HepG2 (cell line): ENCODE data around the gene GABRR3. TPM values are rescaled to one million over a fixed set of nuclear protein-coding genes. Genes with fewer than 3 reads are reported as not detected.

ENCODE experiments used
- ATAC-seq: fragments of 200-7000 bp; cut with Tn5 transposase; 3 replicates; pipeline ENCODE4 v1.9.1; 2020; ENCODE audit warnings: mild to moderate bottlenecking, moderate library complexity
- BruUV-seq: library from RNA; stranded (reverse); fragments of 400-500 nt; replicated peaks from 2 replicates; lab custom pipeline; 2021; lab: Mats Ljungman, UMichigan
- CTCF ChIA-PET: fragments of 300-600 bp; formaldehyde crosslinking; extraction: SDS; loops from one replicate; lab custom pipeline; 2021; ENCODE audit warnings: low total read pairs, inconsistent platforms, low intra/inter-chr PET ratio; lab: Yijun Ruan, JAX
- POLR2A ChIA-PET: fragments of 350-600 bp; sonication (Branson Sonifier 250); formaldehyde crosslinking; loops from one replicate; lab custom pipeline; 2020; ENCODE audit warnings: antibody characterized with exemption, inconsistent platforms; lab: Yijun Ruan, JAX
- DNase-seq: peaks from one replicate; pipeline ENCODE4 v3.0.0-alpha.2; 2015; ENCODE audit warnings: low spot score
- FAIRE-seq: peaks from 3 replicates; lab custom pipeline; 2011; peaks lifted over from hg19 to GRCh38; lab: Jason Lieb, UNC
- H2AFZ ChIP-seq: one replicate; pipeline ENCODE4 v1.6.1; 2011; ENCODE audit warnings: low read length, inconsistent platforms
- H3K27ac ChIP-seq: fragments of 300-600 bp; 3 replicates; pipeline ENCODE4 v1.8.0; 2011; ENCODE audit warnings: mixed run types, mild to moderate bottlenecking, mixed read lengths, low read length, inconsistent platforms; ENCODE audit not compliant: insufficient read depth; ENCODE audit errors: extremely low read length
- H3K27me3 ChIP-seq, 2 experiments: fragments of 200-600 bp in 1 of 2; 2 replicates in 1 of 2; 3 replicates in 1 of 2; pipeline versions ENCODE4 v1.6.0 to v1.8.0; 2011; ENCODE audit warnings: low read length in 2 of 2, mild to moderate bottlenecking in 2 of 2, moderate library complexity in 2 of 2, inconsistent platforms in 1 of 2; ENCODE audit not compliant: insufficient read depth in 2 of 2, control insufficient read depth in 1 of 2
- H3K36me3 ChIP-seq, 2 experiments: fragments of 200-600 bp in 1 of 2; replicated peaks in 1 of 2; 2 replicates in 1 of 2; 3 replicates in 1 of 2; pipeline versions ENCODE4 v1.5.1 to v1.8.0; 2011; ENCODE audit warnings: low read length in 2 of 2, inconsistent platforms in 1 of 2; ENCODE audit not compliant: insufficient read depth in 2 of 2, control insufficient read depth in 1 of 2
- H3K4me1 ChIP-seq: 2 replicates; pipeline ENCODE4 v1.5.1; 2012; ENCODE audit warnings: low read length, inconsistent platforms; ENCODE audit not compliant: insufficient read depth
- H3K4me2 ChIP-seq: 2 replicates; pipeline ENCODE4 v1.6.0; 2011; ENCODE audit warnings: low read depth, low read length, inconsistent platforms
- H3K4me3 ChIP-seq, 3 experiments: fragments of 200-600 bp in 1 of 3; sonication (generic), shearing (Covaris generic) in 1 of 3; replicated peaks in 1 of 3; 2 replicates each; pipeline ENCODE4 v1.5.1; 2011 to 2016; ENCODE audit warnings: low read length in 3 of 3, inconsistent platforms in 2 of 3, low read depth in 2 of 3, mild to moderate bottlenecking in 2 of 3, control low read depth in 1 of 3, mixed read lengths in 1 of 3; ENCODE audit not compliant: insufficient read depth in 1 of 3
- H3K79me2 ChIP-seq: one replicate; pipeline ENCODE4 v1.6.1; 2011; ENCODE audit warnings: low read length, inconsistent platforms; ENCODE audit not compliant: insufficient read depth
- H3K9ac ChIP-seq: 2 replicates; pipeline ENCODE4 v1.6.0; 2011; ENCODE audit warnings: mild to moderate bottlenecking, low read depth, low read length, inconsistent platforms; ENCODE audit not compliant: insufficient read depth
- H3K9me3 ChIP-seq: 2 replicates; pipeline ENCODE4 v1.5.1; 2012; ENCODE audit warnings: mild to moderate bottlenecking, low read length
- H4K20me1 ChIP-seq: 2 replicates; pipeline ENCODE4 v1.6.0; 2011; ENCODE audit warnings: inconsistent platforms, mild to moderate bottlenecking, low read length, moderate library complexity; ENCODE audit not compliant: insufficient read depth
- FOXK1 ChIP-seq: sonication (generic); formaldehyde crosslinking; IDR thresholded peaks from 2 replicates; pipeline ENCODE4 v1.4.0; 2020; ENCODE audit warnings: low read depth, missing genetic modification reagents, borderline replicate concordance
- GPBP1L1 ChIP-seq: sonication (generic); formaldehyde crosslinking; IDR thresholded peaks from 2 replicates; pipeline ENCODE4 v1.5.0; 2020; ENCODE audit warnings: mild to moderate bottlenecking, missing genetic modification reagents
- KDM5B ChIP-seq: sonication (generic); formaldehyde crosslinking; IDR thresholded peaks from 2 replicates; pipeline ENCODE4 v1.4.0; 2020; ENCODE audit warnings: missing genetic modification reagents, mild to moderate bottlenecking, borderline replicate concordance
- KLF6 ChIP-seq: IDR thresholded peaks from 2 replicates; pipeline ENCODE4 v1.8.0; 2016; ENCODE audit warnings: missing biosample characterization, missing genetic modification reagents
- SMARCC2 ChIP-seq: fragments of 450-650 bp; IDR thresholded peaks from 2 replicates; pipeline ENCODE4 v1.6.1; 2017; ENCODE audit warnings: antibody characterized with exemption, mild to moderate bottlenecking
- TCF12 ChIP-seq, 2 experiments: fragments of 450-650 bp in 1 of 2; sonication (generic) in 1 of 2; formaldehyde crosslinking in 1 of 2; IDR thresholded peaks; 2 replicates each; pipeline versions ENCODE4 v1.6.1 to v1.8.0; 2017 to 2022; ENCODE audit warnings: antibody characterized with exemption in 1 of 2, mild to moderate bottlenecking in 1 of 2, missing genetic modification reagents in 1 of 2, moderate library complexity in 1 of 2
- ZNF44 ChIP-seq: sonication (generic); formaldehyde crosslinking; IDR thresholded peaks from 2 replicates; pipeline ENCODE4 v1.5.1; 2020; ENCODE audit warnings: mild to moderate bottlenecking, missing genetic modification reagents
- ZNF713 ChIP-seq: sonication (generic); formaldehyde crosslinking; IDR thresholded peaks from 2 replicates; pipeline ENCODE4 v1.4.0; 2020; ENCODE audit warnings: mild to moderate bottlenecking, missing genetic modification reagents
- ZNF790 ChIP-seq: sonication (generic); formaldehyde crosslinking; IDR thresholded peaks from 2 replicates; pipeline ENCODE4 v1.8.0; 2022; ENCODE audit warnings: missing genetic modification reagents, mild to moderate bottlenecking, borderline replicate concordance
- WGBS: methylation state at CpG from one replicate; pipeline ENCODE4 v1.1.6; 2017; ENCODE audit warnings: low lambda C conversion rate; 5-methylcytosine and 5-hydroxymethylcytosine counted together
- in situ Hi-C: cut with HindIII; loops from 2 replicates; pipeline ENCODE4 v1.10.0; 2017; ENCODE audit warnings: low pct_unique_long_range_greater_than_20kb; ENCODE audit not compliant: extremely low pct_ligation_motif_present
- intact Hi-C: fragments of 100-400 bp; cut with micrococcal nuclease; formaldehyde crosslinking; loops from one replicate; pipeline ENCODE4 v1.10.0; 2022; ENCODE audit not compliant: unreplicated experiment
- polyA plus RNA-seq, 8 experiments: library from polyadenylated mRNA; depleted of rRNA in 3 of 8; stranded (reverse) in 7 of 8; unstranded in 1 of 8; fragments of >200 nt; fragmentation: Illumina TruSeq in 4 of 8; extraction: Trizol in 4 of 8; gene quantifications; 2 replicates each; pipeline versions ENCODE4 v1.2.1 to v1.2.3, GENCODE V29; 2011 to 2016; ENCODE audit warnings: low read depth in 4 of 8, missing spikeins in 1 of 8, mixed read lengths in 1 of 8; ENCODE audit not compliant: insufficient read depth in 1 of 8
- total RNA-seq, 5 experiments: library from RNA; depleted of rRNA; stranded (reverse); fragments of >200 nt; fragmentation: Illumina TruSeq; extraction: Trizol; gene quantifications; 2 replicates each; pipeline ENCODE4 v1.2.3, GENCODE V29; 2016; ENCODE audit warnings: low read depth in 1 of 5

Gene GABRR3
- total and polyA plus RNA-seq, 2 of the 13 experiments (the other 11 are each of a cell fraction or from before 2014, with no cell fraction given), result 0.42 to 0.83 TPM

GRCh38 chr3:98008855-98009254 lies 26.3 kb downstream of the GABRR3 start:
- no peaks in the 10 kb centered on the region for H3K27me3 ChIP-seq
- H3K4me2 ChIP-seq, result no peak overlapping the region
- ChIA-PET CTCF (no interaction called here), POLR2A (interaction anchor here (0.8 kb wide), 1 partner anchor 16 kb away, joined by 3 read pairs; no protein-coding TSS in a partner anchor)
- no peak for DNase-seq
- H3K9ac ChIP-seq, result no peak overlapping the region
- no peaks in the 10 kb centered on the region for H3K79me2 ChIP-seq
- no peak overlapping the region for H3K27ac ChIP-seq
- H3K4me3 ChIP-seq, result no peak overlapping the region
- H2AFZ ChIP-seq, result no peak overlapping the region
- H3K4me1 ChIP-seq, result peaks cover 62% of the 10 kb centered on the region
- H3K9me3 ChIP-seq, result no peaks in the 10 kb centered on the region
- ATAC-seq, result no peak
- BruUV-seq, result no TSS peak
- 94% methylated on average over 2 of the region's 2 CpGs for WGBS
- no peaks in the 10 kb centered on the region for H4K20me1 ChIP-seq
- intact Hi-C loops, result no loop called here
- in situ Hi-C loops, result no loop called here
- no peaks in the 10 kb centered on the region for H3K36me3 ChIP-seq
- FAIRE-seq, result no peak
- TF ChIP-seq KDM5B (CRISPR knock-in tag) (no peak), KLF6 (no peak), FOXK1 (no peak), TCF12 (IDR thresholded peaks at IDR 0.05) (no peak), TCF12 (CRISPR knock-in tag; IDR thresholded peaks at IDR 0.05) (no peak), GPBP1L1 (no peak), ZNF790 (no peak), ZNF44 (CRISPR knock-in tag) (no peak), ZNF713 (CRISPR knock-in tag) (no peak), SMARCC2 (no peak)
